ENCODE data around the gene RUBCN. TPM values are rescaled to one million over a fixed set of nuclear protein-coding genes. Genes with fewer than 3 reads are reported as not detected.
A peak's percentile ranks its signal among the peaks of the same experiment; 100 is the strongest.

RUBCN gene
- total and polyA plus RNA-seq, 9 of the 15 experiments (the other 6 are each of a cell fraction or from before 2014, with no cell fraction given): 8.4 to 24.0 (median 11.9) TPM

GRCh38 chr3:197749601-197750395 is 13.1 kb upstream of the RUBCN start, which contains the start of gene FYTTD1 (continued):
- TF ChIP-seq ZNF592 (IDR thresholded peaks at IDR 0.05) (peak; percentile 87), ZC3H11A (IDR thresholded peaks at IDR 0.05; ENCODE audit: low read depth, low read length) (no peak), ARID3A (IDR thresholded peaks at IDR 0.05; ENCODE audit: borderline replicate concordance, low read depth, low read length) (no peak), TGIF2 (CRISPR knock-in tag; IDR thresholded peaks at IDR 0.05) (0 out of 2 replicates have a peak, but pooled peaks have one; percentile 61), TAF9B (IDR thresholded peaks at IDR 0.05; ENCODE audit: partially characterized antibody) (no peak), ZNF24 (IDR thresholded peaks at IDR 0.05) (no peak), SAFB (IDR thresholded peaks at IDR 0.05; ENCODE audit: borderline replicate concordance, low read depth, low read length) (peak; percentile 98), ZNF644 (tag; IDR thresholded peaks at IDR 0.05; ENCODE audit: low read depth) (no peak), U2AF1 (optimal IDR thresholded peaks at IDR 0.05; ENCODE audit: low read depth, low read length) (no peak), ZBTB17 (CRISPR knock-in tag; IDR thresholded peaks at IDR 0.05) (0 out of 2 replicates have a peak, but pooled peaks have one; percentile 37), TSHZ1 (CRISPR knock-in tag; IDR thresholded peaks at IDR 0.05) (no peak), ETS1 (conservative IDR thresholded peaks at IDR 0.05; ENCODE audit: control insufficient read depth, low read depth, low read length) (peak; percentile 55; the same call in 1 of the 2 replicates), KLF1 (tag; IDR thresholded peaks at IDR 0.05) (peak; percentile 81), MYNN (IDR thresholded peaks at IDR 0.05) (no peak), MYNN (CRISPR knock-in tag; IDR thresholded peaks at IDR 0.05) (no peak), KLF10 (CRISPR knock-in tag; IDR thresholded peaks at IDR 0.05) (no peak), NR2F6 (CRISPR knock-in tag; IDR thresholded peaks at IDR 0.05) (no peak)
